Uterus (tissue), 4 donors: ENCODE measurements around the gene OR5AC2. TPM values are rescaled to one million over a fixed set of nuclear protein-coding genes. Genes with fewer than 3 reads are reported as not detected.

Experiments
- DNase-seq, 2 donors: peaks; one replicate each; pipeline ENCODE4 v3.0.0-alpha.2; 2019 to 2020
- H3K27ac ChIP-seq, 2 donors: fragments of 200-600 bp; sonication (generic); 1 replicate in 1 of 2; 2 replicates in 1 of 2; pipeline ENCODE4 v1.5.1; 2016 to 2018
- H3K27me3 ChIP-seq, 2 donors: fragments of 200-600 bp; sonication (generic); one replicate each; pipeline ENCODE4 v1.5.1; 2018 to 2019; ENCODE audit warnings: control low read depth in 1 of 2
- H3K36me3 ChIP-seq, 2 donors: fragments of 200-600 bp; sonication (generic); one replicate each; pipeline ENCODE4 v1.5.1; 2019; ENCODE audit warnings: control low read depth in 1 of 2
- H3K4me1 ChIP-seq, 2 donors: fragments of 200-600 bp; sonication (generic); one replicate each; pipeline ENCODE4 v1.5.1; 2018 to 2019; ENCODE audit warnings: control low read depth in 1 of 2
- H3K4me3 ChIP-seq, 2 donors: fragments of 200-600 bp; sonication (generic); 1 replicate in 1 of 2; 2 replicates in 1 of 2; pipeline ENCODE4 v1.5.1; 2018 to 2019; ENCODE audit warnings: mild to moderate bottlenecking in 1 of 2
- H3K9me3 ChIP-seq, 2 donors: fragments of 200-600 bp; sonication (generic); one replicate each; pipeline ENCODE4 v1.5.1; 2019; ENCODE audit warnings: control low read depth in 1 of 2
- CTCF ChIP-seq, 4 experiments: fragments of 200-600 bp in 2 of 4; fragments of 450-650 bp in 2 of 4; sonication (generic) in 2 of 4; IDR thresholded peaks; one replicate each; pipeline ENCODE4 v1.5.1; 2016 to 2019; ENCODE audit warnings: antibody characterized with exemption in 4 of 4, mild to moderate bottlenecking in 2 of 4, moderate library complexity in 1 of 4
- POLR2A ChIP-seq, 2 donors: fragments of 450-650 bp; IDR thresholded peaks; one replicate each; pipeline ENCODE4 v1.6.1; 2016; ENCODE audit warnings: antibody characterized with exemption in 2 of 2, mild to moderate bottlenecking in 1 of 2, moderate library complexity in 1 of 2
- intact Hi-C: fragments of 100-400 bp; cut with DNase I; formaldehyde crosslinking; loops from one replicate; pipeline ENCODE4 v1.15.1; 2023; ENCODE audit warnings: low total_unique reads
- total RNA-seq, 4 donors: library from RNA; depleted of rRNA in 3 of 4; stranded (reverse); fragments of >200 nt in 3 of 4; gene quantifications; one replicate each; pipeline versions ENCODE4 v1.1.0 to v1.2.4, GENCODE V29; 2014 to 2023
- donor health status: DM: yes; HTN: yes; CAD: no.

Gene OR5AC2
- total RNA-seq, 4 donors from 2014 or later, result not detected

GRCh38 chr3:98068824-98069223 lies 18.1 kb upstream of the OR5AC2 start:
- intact Hi-C loops, result no loop called here
- no peak overlapping the region for H3K4me3 ChIP-seq
- H3K27ac ChIP-seq, result no peak overlapping the region
- H3K4me1 ChIP-seq, result no peaks in the 10 kb centered on the region
- TF ChIP-seq POLR2A (IDR thresholded peaks at IDR 0.05) (no peak), CTCF (IDR thresholded peaks at IDR 0.05) (no peak)
- no peak for DNase-seq
- no peaks in the 10 kb centered on the region for H3K36me3 ChIP-seq
- H3K9me3 ChIP-seq, result no peaks in the 10 kb centered on the region
- H3K27me3 ChIP-seq, result no peaks in the 10 kb centered on the region

DNA sequence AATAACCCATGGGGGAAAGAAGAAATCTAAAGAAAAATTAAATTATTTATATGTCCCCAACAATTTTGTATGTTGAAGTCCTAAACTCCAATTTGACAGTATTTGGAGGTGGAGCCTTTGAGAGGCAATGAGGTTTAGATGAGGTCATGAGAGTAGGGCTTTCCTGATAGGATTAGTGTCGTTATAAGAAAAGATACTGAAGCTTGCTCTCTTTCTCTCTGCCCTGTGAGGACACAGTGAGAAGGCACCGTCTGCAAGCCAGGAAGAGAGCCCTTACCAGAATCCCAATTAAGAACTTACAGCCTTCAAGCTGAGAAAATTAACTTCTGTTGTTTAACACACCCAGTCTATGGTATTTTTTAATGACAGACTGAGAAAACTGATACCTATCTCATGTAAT lies 16.1 kb upstream of the OR5AC2 start:
- no peaks in the 10 kb centered on the region for H3K4me1 ChIP-seq
- intact Hi-C loops, result no loop called here
- H3K4me3 ChIP-seq, result no peak overlapping the region
- no peak overlapping the region for H3K27ac ChIP-seq
- TF ChIP-seq POLR2A (IDR thresholded peaks at IDR 0.05), result no peak
- no peak for TF ChIP-seq CTCF (IDR thresholded peaks at IDR 0.05)
- no peaks in the 10 kb centered on the region for H3K36me3 ChIP-seq
- no peak for DNase-seq
- H3K9me3 ChIP-seq, result no peaks in the 10 kb centered on the region
- no peaks in the 10 kb centered on the region for H3K27me3 ChIP-seq

DNA sequence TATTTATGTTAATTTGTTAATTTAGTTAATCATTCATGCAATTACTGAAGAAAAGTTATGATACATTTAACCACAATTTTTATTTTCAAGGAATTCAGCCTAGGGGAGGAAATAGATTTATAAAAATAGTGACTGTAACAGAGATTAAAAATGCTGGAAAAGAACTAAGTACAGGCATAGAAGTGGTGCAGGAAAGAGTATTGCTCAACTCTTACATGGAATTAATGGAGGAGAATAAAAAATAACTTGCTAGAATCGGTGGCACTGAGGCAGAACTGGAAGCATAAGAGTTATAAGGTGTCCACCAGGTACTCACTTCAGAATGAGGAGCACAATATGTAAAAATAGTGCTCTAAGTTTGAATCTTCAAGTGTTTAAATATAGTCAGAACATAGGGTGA lies 13.5 kb upstream of the OR5AC2 start:
- intact Hi-C loops, result no loop called here
- Histone ChIP-seq H3K36me3 (no peaks in the 10 kb centered on the region), H3K27ac (no peak overlapping the region), H3K27me3 (no peaks in the 10 kb centered on the region), H3K9me3 (no peaks in the 10 kb centered on the region), H3K4me1 (no peaks in the 10 kb centered on the region), H3K4me3 (no peak overlapping the region)
- no peak for TF ChIP-seq POLR2A (IDR thresholded peaks at IDR 0.05)
- TF ChIP-seq CTCF (IDR thresholded peaks at IDR 0.05), result no peak
- DNase-seq, result no peak

- no peak overlapping the region for H3K4me3 ChIP-seq
- intact Hi-C loops, result no loop called here
Measured at GRCh38 chr3:98095882-98096281, 8.9 kb downstream of the OR5AC2 start.

DNA sequence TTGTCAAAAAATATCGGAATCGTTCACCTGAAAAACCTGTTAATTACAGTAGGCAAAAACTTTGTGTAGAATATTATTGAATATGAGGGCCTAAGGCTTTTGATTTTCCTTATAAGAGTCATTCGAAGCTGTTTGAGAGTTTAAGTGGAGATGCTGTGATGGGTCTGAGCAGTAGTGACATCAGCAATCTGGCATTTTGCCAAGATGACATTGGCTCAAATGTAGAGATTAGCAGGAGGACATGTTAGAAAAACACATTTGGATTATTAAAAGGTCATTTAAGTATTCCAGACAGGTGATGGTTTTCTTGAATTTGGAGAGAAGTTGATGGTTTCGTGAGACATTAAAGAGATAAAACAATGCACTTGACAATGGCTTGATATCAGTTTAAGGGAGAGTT lies 12.9 kb downstream of the OR5AC2 start:
- Histone ChIP-seq H3K27me3 (no peaks in the 10 kb centered on the region), H3K27ac (no peak overlapping the region), H3K36me3 (no peaks in the 10 kb centered on the region), H3K9me3 (no peaks in the 10 kb centered on the region), H3K4me1 (no peaks in the 10 kb centered on the region), H3K4me3 (no peak overlapping the region)
- DNase-seq, result no peak
- TF ChIP-seq CTCF (IDR thresholded peaks at IDR 0.05) (no peak), POLR2A (IDR thresholded peaks at IDR 0.05) (no peak)
- intact Hi-C loops, result no loop called here

More at GRCh38 chr3:98095882-98096281, 8.9 kb downstream of the OR5AC2 start:
- no peaks in the 10 kb centered on the region for H3K36me3 ChIP-seq
- no peaks in the 10 kb centered on the region for H3K4me1 ChIP-seq
- no peak overlapping the region for H3K27ac ChIP-seq
- TF ChIP-seq CTCF (IDR thresholded peaks at IDR 0.05) (no peak), POLR2A (IDR thresholded peaks at IDR 0.05) (no peak)
- no peaks in the 10 kb centered on the region for H3K27me3 ChIP-seq
- no peaks in the 10 kb centered on the region for H3K9me3 ChIP-seq
- DNase-seq, result no peak
